ENCODE data around the gene CCP110. TPM values are rescaled to one million over a fixed set of nuclear protein-coding genes. Genes with fewer than 3 reads are reported as not detected.
A peak's percentile ranks its signal among the peaks of the same experiment; 100 is the strongest.

The CCP110 gene, protein sequence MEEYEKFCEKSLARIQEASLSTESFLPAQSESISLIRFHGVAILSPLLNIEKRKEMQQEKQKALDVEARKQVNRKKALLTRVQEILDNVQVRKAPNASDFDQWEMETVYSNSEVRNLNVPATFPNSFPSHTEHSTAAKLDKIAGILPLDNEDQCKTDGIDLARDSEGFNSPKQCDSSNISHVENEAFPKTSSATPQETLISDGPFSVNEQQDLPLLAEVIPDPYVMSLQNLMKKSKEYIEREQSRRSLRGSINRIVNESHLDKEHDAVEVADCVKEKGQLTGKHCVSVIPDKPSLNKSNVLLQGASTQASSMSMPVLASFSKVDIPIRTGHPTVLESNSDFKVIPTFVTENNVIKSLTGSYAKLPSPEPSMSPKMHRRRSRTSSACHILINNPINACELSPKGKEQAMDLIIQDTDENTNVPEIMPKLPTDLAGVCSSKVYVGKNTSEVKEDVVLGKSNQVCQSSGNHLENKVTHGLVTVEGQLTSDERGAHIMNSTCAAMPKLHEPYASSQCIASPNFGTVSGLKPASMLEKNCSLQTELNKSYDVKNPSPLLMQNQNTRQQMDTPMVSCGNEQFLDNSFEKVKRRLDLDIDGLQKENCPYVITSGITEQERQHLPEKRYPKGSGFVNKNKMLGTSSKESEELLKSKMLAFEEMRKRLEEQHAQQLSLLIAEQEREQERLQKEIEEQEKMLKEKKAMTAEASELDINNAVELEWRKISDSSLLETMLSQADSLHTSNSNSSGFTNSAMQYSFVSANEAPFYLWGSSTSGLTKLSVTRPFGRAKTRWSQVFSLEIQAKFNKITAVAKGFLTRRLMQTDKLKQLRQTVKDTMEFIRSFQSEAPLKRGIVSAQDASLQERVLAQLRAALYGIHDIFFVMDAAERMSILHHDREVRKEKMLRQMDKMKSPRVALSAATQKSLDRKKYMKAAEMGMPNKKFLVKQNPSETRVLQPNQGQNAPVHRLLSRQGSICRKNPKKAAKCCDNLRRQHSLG
- total RNA-seq: 10 to 100 TPM; 13.0 to 26.2 TPM
- polyA plus RNA-seq: 10 to 100 TPM in 1 of 2 donors, 1 to 10 TPM in 1; 4.4 to 12.7 TPM
- long read RNA-seq, donor 1, partial matches to known transcripts: 22 of 23 reads
- long read RNA-seq, donor 1, other reads (novel, unspliced or antisense): 1 of 23 reads
- long read RNA-seq, donor 2, full-length matches to known transcripts: 1 of 8 reads
- long read RNA-seq, donor 2, partial matches to known transcripts: 3 of 8 reads
- long read RNA-seq, donor 2, other reads (novel, unspliced or antisense): 4 of 8 reads

DNA sequence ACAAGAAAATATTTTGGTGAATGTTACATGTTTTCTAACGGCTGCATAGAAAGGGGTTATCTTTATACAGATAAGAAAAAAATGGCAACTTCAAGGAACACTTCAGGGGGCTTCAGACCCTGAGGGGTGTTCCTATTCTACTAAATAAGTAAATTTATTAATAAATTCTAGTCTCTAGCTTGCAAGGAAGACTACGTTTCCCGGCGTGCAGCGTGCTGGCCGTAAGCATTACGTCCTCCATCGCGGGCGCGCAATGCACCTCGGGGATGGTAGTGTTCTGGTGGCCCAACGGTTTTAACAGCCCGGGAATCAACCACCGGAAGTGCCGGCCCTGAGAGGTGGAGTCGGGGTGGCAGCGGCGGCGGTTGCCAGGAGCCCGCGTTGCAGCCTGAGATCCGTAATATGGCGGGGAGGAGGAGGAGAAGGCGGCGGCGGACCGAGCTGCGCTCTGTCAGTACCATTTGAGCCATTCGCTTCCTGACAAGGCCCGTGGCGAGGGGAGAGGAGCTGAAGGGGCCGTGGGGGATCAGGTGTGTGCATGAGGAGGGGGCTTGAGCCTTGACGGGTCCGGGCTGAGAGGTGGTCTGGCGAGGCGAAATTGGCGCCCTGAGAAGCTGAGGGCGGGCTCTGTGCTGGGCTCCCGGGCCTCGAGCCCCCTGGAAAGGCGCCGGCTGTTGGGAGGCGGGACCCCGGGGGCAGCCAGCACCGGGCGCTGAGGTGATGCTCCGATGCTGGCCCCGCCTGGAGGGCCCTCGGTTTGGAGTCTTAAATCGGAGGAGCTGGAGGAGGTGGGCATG, at the start of gene CCP110:
Gene CCP110 (plus strand): TSS at position 384 of the 797 bp plus-strand sequence. CDS start 3,940 bp downstream, outside the sequence.
- Histone ChIP-seq H3K9me3 (ENCODE audit: control insufficient read depth, low read length) (no peaks in the 10 kb centered on the region), H3K27me3 (ENCODE audit: control insufficient read depth in 1 of 2, insufficient read depth in 2 of 2, low read length in 1 of 2) (no peaks in the 10 kb centered on the region), H3K4me3 (ENCODE audit: low read length in 2 of 2) (peak within 1 kb of the TSS; percentile 30 to 87), H3K4me1 (ENCODE audit: control insufficient read depth in 1 of 2, insufficient read depth in 2 of 2, low read length in 2 of 2) (peaks cover 0 to 3% of the 10 kb centered on the region in 2 donors), H3K36me3 (ENCODE audit: control insufficient read depth in 1 of 2, insufficient read depth in 2 of 2, low read length in 1 of 2) (peaks cover 0 to 4% of the 10 kb centered on the region in 2 donors), H3K27ac (ENCODE audit: low read depth in 1 of 2, low read length in 2 of 2) (no peak within 1 kb of the TSS)
- intact Hi-C loops (cut with DNase I): no loop called here
- ATAC-seq (ENCODE audit: low FRiP score): peak; percentile 96
- peak; percentile 99 for DNase-seq
- WGBS, 2 donors: 1% methylated on average over 46 to 51 of the region's 51 CpGs

DNA sequence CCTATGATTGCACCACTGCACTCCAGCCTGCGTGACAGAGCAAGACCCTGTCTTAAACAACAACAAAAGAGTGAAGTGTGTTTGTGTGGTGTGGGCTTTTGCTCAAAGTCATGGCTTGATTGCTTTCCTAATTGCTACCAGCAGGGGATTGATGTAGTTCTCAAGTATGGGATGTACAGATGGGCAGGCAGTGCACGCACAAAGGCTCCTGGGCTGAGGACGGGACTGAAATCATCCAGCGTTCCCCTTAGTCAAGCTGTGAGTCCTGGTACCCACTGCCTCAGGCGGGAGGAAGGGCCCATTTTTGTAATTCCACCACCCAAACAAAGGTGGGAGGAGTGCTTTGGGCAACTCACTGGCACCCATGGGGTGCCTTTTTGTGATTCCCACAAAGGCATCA, 49.1 kb upstream of the CCP110 start:
- Histone ChIP-seq H3K27me3 (ENCODE audit: control insufficient read depth in 1 of 2, insufficient read depth in 2 of 2, low read length in 1 of 2) (no peaks in the 10 kb centered on the region), H3K4me1 (ENCODE audit: control insufficient read depth in 1 of 2, insufficient read depth in 2 of 2, low read length in 2 of 2) (no peaks in the 10 kb centered on the region), H3K9me3 (ENCODE audit: control insufficient read depth, low read length) (peaks cover 2% of the 10 kb centered on the region), H3K36me3 (ENCODE audit: control insufficient read depth in 1 of 2, insufficient read depth in 2 of 2, low read length in 1 of 2) (no peaks in the 10 kb centered on the region), H3K4me3 (ENCODE audit: low read length in 2 of 2) (no peak overlapping the region), H3K27ac (ENCODE audit: low read depth in 1 of 2, low read length in 2 of 2) (no peak overlapping the region)
- no peak for DNase-seq
- intact Hi-C loops (cut with DNase I): no loop called here
- WGBS, 2 donors: 59 to 60% methylated on average over 5 of the region's 5 CpGs
- ATAC-seq (ENCODE audit: low FRiP score): no peak

DNA sequence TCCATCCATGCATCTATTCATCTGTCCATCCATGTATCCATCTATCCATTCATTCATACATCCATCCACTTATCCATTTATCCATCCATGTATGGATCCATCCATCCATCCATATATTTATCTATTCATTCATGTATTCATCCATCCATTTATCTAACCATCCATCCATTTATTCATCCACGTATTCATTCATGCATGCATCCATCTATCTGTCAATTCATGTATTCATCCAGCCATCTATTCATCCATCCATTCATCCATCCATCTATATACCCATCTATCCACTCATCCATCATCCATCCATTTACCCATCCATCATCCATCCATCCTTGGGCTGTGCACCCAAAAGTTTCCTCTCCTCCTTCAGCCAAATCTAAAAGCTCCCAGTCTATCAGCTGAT, 45.2 kb upstream of the CCP110 start:
- H3K27ac ChIP-seq (ENCODE audit: low read depth in 1 of 2, low read length in 2 of 2): no peak overlapping the region
- no peaks in the 10 kb centered on the region for H3K4me1 ChIP-seq (ENCODE audit: control insufficient read depth in 1 of 2, insufficient read depth in 2 of 2, low read length in 2 of 2)
- H3K36me3 ChIP-seq (ENCODE audit: control insufficient read depth in 1 of 2, insufficient read depth in 2 of 2, low read length in 1 of 2): no peaks in the 10 kb centered on the region
- WGBS, 2 donors: 82 to 93% methylated on average over 1 of the region's 1 CpG
- no peak overlapping the region for H3K4me3 ChIP-seq (ENCODE audit: low read length in 2 of 2)
- intact Hi-C loops (cut with DNase I): no loop called here
- no peaks in the 10 kb centered on the region for H3K27me3 ChIP-seq (ENCODE audit: control insufficient read depth in 1 of 2, insufficient read depth in 2 of 2, low read length in 1 of 2)
- no peaks in the 10 kb centered on the region for H3K9me3 ChIP-seq (ENCODE audit: control insufficient read depth, low read length)
- ATAC-seq (ENCODE audit: low FRiP score): no peak
- no peak for DNase-seq

DNA sequence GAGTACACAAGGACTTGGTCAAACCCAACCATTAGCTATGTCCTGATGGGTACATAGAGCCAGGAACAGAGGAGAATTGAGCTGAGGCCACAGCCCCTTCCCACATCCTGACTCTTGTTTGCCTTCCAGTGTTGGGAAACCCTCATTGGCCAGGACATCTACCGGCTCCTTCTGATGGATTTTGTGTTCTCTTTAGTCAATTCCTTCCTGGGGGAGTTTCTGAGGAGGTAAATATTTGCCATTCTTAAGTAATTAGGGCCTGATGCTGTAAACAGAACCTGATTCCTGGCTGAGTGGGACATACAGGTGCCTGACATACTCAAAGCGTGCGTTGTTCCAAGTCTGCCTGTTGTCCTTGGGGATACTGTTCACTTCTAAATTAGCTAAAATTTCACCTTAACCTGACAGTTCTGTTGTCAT, 44.4 kb upstream of the CCP110 start:
- H3K4me1 ChIP-seq (ENCODE audit: control insufficient read depth in 1 of 2, insufficient read depth in 2 of 2, low read length in 2 of 2): no peaks in the 10 kb centered on the region
- 64 to 70% methylated on average over 3 of the region's 3 CpGs for WGBS, 2 donors
- no peak for ATAC-seq (ENCODE audit: low FRiP score)
- no peaks in the 10 kb centered on the region for H3K9me3 ChIP-seq (ENCODE audit: control insufficient read depth, low read length)
- H3K4me3 ChIP-seq (ENCODE audit: low read length in 2 of 2): no peak overlapping the region
- no peak for DNase-seq
- intact Hi-C loops (cut with DNase I): no loop called here
- no peaks in the 10 kb centered on the region for H3K27me3 ChIP-seq (ENCODE audit: control insufficient read depth in 1 of 2, insufficient read depth in 2 of 2, low read length in 1 of 2)
- H3K27ac ChIP-seq (ENCODE audit: low read depth in 1 of 2, low read length in 2 of 2): no peak overlapping the region
- no peaks in the 10 kb centered on the region for H3K36me3 ChIP-seq (ENCODE audit: control insufficient read depth in 1 of 2, insufficient read depth in 2 of 2, low read length in 1 of 2)

DNA sequence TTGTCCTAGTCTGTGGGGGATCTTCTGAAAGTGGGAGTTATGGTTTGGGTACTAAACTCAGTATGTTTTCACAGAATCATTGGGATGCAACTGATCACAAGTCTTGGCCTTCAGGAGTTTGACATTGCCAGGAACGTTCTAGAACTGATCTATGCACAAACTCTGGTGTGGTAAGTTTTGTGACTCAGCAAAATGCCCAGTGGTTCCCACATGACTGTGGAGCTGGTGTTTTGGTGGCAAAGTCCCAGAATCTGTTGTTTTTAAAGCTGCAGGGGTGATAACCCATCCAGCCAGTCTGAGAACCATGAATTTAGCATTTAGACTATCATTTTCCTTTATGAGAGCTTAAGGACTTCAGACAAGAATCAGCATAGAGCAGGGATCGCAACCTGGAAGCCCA, 42.4 kb upstream of the CCP110 start:
- Histone ChIP-seq H3K27ac (ENCODE audit: low read depth in 1 of 2, low read length in 2 of 2) (no peak overlapping the region), H3K9me3 (ENCODE audit: control insufficient read depth, low read length) (no peaks in the 10 kb centered on the region), H3K36me3 (ENCODE audit: control insufficient read depth in 1 of 2, insufficient read depth in 2 of 2, low read length in 1 of 2) (no peaks in the 10 kb centered on the region), H3K4me3 (ENCODE audit: low read length in 2 of 2) (no peak overlapping the region), H3K27me3 (ENCODE audit: control insufficient read depth in 1 of 2, insufficient read depth in 2 of 2, low read length in 1 of 2) (no peaks in the 10 kb centered on the region), H3K4me1 (ENCODE audit: control insufficient read depth in 1 of 2, insufficient read depth in 2 of 2, low read length in 2 of 2) (no peaks in the 10 kb centered on the region)
- DNase-seq: no peak
- WGBS, 2 donors: 62 to 73% methylated on average over 2 of the region's 2 CpGs
- intact Hi-C loops (cut with DNase I): no loop called here
- no peak for ATAC-seq (ENCODE audit: low FRiP score)

DNA sequence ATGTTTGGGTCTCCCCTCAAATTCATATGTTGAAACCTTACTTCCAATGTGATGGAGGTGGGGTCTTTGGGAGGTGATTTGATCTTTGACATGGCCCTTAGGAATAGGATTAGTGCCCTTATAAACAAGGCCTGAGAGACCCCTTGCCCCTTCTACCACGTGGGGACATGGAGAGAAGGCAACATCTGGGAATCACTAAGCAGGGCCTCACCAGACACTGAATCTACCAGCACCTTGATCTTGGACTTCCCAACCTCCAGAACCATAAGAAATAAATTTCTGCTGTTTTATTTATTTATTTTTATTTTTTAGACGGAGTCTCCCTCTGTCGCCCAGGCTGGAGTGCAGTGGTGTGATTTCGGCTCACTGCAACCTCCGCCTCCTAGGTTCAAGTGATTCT, 42.0 kb upstream of the CCP110 start:
- H3K4me1 ChIP-seq (ENCODE audit: control insufficient read depth in 1 of 2, insufficient read depth in 2 of 2, low read length in 2 of 2): no peaks in the 10 kb centered on the region
- no peaks in the 10 kb centered on the region for H3K36me3 ChIP-seq (ENCODE audit: control insufficient read depth in 1 of 2, insufficient read depth in 2 of 2, low read length in 1 of 2)
- H3K27ac ChIP-seq (ENCODE audit: low read depth in 1 of 2, low read length in 2 of 2): no peak overlapping the region
- H3K9me3 ChIP-seq (ENCODE audit: control insufficient read depth, low read length): no peaks in the 10 kb centered on the region
- ATAC-seq (ENCODE audit: low FRiP score): no peak
- no peak overlapping the region for H3K4me3 ChIP-seq (ENCODE audit: low read length in 2 of 2)
- WGBS, 2 donors: 81 to 86% methylated on average over 5 of the region's 5 CpGs
- intact Hi-C loops (cut with DNase I): no loop called here
- no peaks in the 10 kb centered on the region for H3K27me3 ChIP-seq (ENCODE audit: control insufficient read depth in 1 of 2, insufficient read depth in 2 of 2, low read length in 1 of 2)
- no peak for DNase-seq

DNA sequence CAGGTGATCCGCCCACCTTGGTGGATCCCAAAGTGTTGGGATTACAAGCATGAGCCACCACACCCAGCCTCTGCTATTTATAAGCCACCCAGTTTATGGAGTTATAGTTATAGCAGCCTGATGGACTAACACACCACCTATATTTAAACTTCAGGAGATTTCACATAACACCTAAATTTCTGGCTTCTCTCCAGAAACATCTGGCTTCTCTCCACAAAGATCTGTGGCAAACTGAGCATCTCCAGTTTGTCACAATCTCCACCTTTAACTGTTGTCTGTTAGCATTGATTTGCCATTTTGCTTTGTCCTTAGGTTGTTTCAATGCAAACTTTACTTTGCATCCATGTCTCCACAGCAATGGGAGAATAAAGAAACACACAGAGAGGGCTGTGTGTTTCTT, 41.5 kb upstream of the CCP110 start:
- Histone ChIP-seq H3K4me1 (ENCODE audit: control insufficient read depth in 1 of 2, insufficient read depth in 2 of 2, low read length in 2 of 2) (no peaks in the 10 kb centered on the region), H3K4me3 (ENCODE audit: low read length in 2 of 2) (no peak overlapping the region), H3K27ac (ENCODE audit: low read depth in 1 of 2, low read length in 2 of 2) (no peak overlapping the region), H3K27me3 (ENCODE audit: control insufficient read depth in 1 of 2, insufficient read depth in 2 of 2, low read length in 1 of 2) (no peaks in the 10 kb centered on the region), H3K36me3 (ENCODE audit: control insufficient read depth in 1 of 2, insufficient read depth in 2 of 2, low read length in 1 of 2) (no peaks in the 10 kb centered on the region), H3K9me3 (ENCODE audit: control insufficient read depth, low read length) (no peaks in the 10 kb centered on the region)
- 86 to 100% methylated on average over 1 of the region's 1 CpG for WGBS, 2 donors
- intact Hi-C loops (cut with DNase I): no loop called here
- no peak for DNase-seq
- no peak for ATAC-seq (ENCODE audit: low FRiP score)

DNA sequence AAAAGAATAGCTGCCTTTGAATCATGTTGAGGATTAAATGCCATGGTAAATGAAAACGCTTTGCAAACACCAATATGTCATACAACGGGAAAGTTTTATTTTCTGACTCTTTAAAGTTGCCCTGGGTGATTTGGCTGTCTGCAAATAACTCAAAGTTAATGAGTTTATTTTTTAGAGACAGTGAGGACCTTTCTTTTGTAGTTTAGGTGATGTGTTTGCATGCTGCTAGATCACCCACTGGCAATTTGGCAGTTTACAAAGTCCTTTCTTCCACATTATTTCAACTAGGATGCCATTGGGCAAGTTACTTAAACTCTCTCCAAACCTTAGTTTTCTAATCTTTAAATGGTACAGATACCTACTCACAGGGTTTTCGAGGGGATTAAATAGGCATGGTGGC, 39.6 kb upstream of the CCP110 start:
- H3K4me3 ChIP-seq (ENCODE audit: low read length in 2 of 2): no peak overlapping the region
- H3K4me1 ChIP-seq (ENCODE audit: control insufficient read depth in 1 of 2, insufficient read depth in 2 of 2, low read length in 2 of 2): no peaks in the 10 kb centered on the region
- no peaks in the 10 kb centered on the region for H3K9me3 ChIP-seq (ENCODE audit: control insufficient read depth, low read length)
- no peaks in the 10 kb centered on the region for H3K27me3 ChIP-seq (ENCODE audit: control insufficient read depth in 1 of 2, insufficient read depth in 2 of 2, low read length in 1 of 2)
- DNase-seq (no peak), ATAC-seq (ENCODE audit: low FRiP score) (no peak)
- intact Hi-C loops (cut with DNase I): no loop called here
- no peaks in the 10 kb centered on the region for H3K36me3 ChIP-seq (ENCODE audit: control insufficient read depth in 1 of 2, insufficient read depth in 2 of 2, low read length in 1 of 2)
- no peak overlapping the region for H3K27ac ChIP-seq (ENCODE audit: low read depth in 1 of 2, low read length in 2 of 2)
- 83 to 85% methylated on average over 3 of the region's 3 CpGs for WGBS, 2 donors

Measured in aorta (tissue), 5 donors.